DMS79 (cell line): ENCODE measurements around the gene TBCK.
"Not testable (repeated sequence)": the region's sequence is repeated elsewhere in the genome, so short reads cannot be mapped to it uniquely, and the experiment has no call there.

ENCODE experiments used
- DNase-seq: peaks from one replicate; lab custom pipeline; 2025; lab: John Stamatoyannopoulos, UW

Gene TBCK

GRCh38 chr4:106321168-106321567, 5.2 kb upstream of the TBCK start:
- DNase-seq, result not testable (repeated sequence)

GRCh38 chr4:106320235-106320634, 4.2 kb upstream of the TBCK start:
- no peak for DNase-seq

DNA sequence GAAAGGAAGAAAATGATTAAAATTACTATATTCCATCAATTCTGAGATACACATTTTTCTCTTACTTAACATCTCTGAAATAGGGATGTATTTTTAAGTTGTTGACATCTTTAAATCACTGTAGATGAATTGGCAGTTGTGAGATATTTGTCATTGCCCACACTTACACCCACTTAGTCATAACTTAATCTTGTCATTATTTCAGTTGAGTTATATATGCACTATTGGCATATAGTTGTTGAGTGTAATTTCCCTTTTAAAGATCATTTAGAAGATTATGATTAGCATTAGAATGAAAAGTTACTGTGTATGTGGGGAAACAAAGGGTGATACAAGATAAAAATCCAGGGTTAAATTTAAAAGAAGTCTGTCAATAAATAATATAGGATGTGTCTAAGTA, 2.5 kb upstream of the TBCK start:
- DNase-seq, result no peak

DNA sequence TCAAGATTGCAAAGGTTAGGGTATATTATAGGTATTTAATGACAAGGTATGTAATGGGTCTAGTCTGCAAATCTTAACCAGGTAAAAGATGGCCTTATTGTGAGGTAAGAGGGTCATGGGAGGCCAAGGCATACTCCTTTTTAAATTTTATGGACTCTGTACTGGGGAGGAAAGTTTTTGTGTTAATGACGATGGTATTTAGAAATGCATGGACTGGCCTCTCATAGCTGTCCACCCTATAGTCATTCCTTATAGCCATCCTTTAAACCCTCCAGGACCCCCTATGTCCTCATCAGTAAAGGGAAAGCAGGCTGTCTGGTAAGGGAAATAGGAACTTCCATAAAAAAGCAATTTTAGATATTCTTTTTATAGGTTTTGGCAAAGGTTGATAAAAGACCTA, 1.8 kb upstream of the TBCK start:
- no peak for DNase-seq

DNA sequence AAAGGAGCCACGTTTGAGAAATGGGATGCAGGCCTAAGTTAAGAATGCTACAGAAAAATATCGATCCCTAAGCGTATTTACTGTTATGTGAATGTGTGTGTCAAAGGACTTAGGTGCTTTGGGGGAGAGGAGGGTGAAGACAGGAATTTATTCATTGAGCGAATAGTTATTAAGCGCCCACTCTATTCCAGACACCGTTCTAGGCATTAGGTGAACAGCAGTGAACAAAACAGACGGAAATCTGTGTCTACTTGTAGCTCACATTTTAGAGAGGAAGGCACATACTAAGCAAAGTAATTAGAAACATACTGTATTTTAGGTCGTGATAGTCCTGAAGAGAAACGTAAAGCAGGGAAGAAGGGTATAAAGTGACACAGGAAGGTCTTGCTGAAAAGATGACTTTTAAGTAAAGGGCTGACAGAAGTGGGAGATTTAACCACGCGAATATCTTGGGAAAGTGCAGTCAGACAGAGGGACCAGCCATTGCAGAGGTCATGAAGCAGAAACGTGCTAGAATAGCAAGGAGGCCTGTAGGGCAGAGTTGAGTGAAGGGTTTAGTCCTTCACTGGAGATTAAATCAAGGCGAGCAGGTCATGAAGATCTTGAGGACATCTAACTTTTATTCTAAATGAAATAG, 882 bp upstream of the TBCK start:
- DNase-seq, result no peak

- DNase-seq, result no peak
Measured at GRCh38 chr4:106315476-106315967, 487 bp downstream of the TBCK start.

- DNase-seq, result no peak
Measured at GRCh38 chr4:106314960-106315359, 1.0 kb downstream of the TBCK start.

GRCh38 chr4:106312997-106313522, 2.9 kb downstream of the TBCK start:
- DNase-seq, result no peak

DNA sequence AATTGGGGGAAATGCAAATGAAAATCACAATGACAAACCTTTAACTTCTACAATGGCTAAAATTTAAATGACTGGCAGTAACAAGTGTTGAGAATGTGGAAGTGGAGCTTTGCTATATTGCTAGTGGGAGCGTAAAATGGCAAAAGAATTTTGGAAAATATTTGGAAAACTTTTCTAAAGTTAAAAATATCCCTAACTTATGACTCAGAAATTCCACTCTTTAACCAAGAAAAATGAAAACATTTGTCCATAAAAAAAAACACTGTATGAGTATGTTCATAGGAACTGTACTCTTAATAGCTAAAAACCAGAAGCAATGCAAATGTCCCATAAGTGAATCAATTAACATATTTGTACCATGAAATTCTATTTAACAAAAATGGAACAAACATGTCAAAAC, 3.6 kb downstream of the TBCK start:
- DNase-seq, result no peak

GRCh38 chr4:106306561-106306960, 9.4 kb downstream of the TBCK start:
- DNase-seq, result no peak

DNA sequence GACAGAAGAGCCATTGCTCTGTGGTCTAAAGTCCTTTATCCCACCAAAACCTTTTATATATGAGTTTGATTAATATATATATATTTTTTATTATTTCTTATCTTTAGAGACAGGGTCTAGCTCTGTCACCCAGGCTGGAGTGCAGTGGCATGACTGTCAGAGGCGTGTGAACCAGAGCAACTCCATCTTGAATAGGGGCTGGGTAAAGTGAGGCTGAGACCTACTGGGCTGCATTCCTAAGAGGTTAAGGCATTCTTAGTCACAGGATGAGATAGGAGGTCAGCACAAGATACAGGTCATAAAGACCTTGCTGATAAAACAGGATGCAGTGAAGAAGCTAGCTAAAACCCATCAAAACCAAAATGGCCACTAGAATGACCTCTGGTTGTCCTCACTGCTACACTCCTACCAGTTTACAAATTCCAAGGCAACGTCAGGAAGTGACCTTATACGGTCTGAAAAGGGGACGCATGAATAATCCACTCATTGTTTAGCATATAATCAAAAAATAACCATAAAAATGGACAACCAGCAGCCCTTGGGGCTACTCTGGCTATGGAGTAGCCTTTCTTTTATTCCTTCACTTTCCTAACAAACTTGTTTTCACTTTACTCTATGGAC, 10.5 kb downstream of the TBCK start:
- DNase-seq, result no peak

DNA sequence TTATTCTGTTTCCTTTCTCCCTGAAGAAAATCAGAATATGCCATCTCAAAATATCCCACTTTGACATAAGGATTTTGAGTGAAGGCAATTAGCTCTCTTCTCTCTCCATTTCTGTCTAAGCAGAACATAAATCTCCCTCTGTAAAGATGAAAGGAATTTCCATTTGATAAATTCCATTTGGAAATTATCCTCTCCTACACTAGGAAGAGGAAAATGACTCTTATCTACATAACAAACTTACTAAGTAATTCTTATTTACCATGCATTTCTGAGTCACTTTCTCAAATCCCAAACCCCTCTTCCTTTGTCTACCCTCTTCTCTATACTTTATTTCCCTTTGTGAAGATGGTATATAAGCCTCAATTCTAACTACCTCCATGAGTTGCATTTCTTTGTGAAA, 11.4 kb downstream of the TBCK start:
- no peak for DNase-seq

GRCh38 chr4:106303548-106304281, 12.3 kb downstream of the TBCK start:
- DNase-seq, result no peak

DNA sequence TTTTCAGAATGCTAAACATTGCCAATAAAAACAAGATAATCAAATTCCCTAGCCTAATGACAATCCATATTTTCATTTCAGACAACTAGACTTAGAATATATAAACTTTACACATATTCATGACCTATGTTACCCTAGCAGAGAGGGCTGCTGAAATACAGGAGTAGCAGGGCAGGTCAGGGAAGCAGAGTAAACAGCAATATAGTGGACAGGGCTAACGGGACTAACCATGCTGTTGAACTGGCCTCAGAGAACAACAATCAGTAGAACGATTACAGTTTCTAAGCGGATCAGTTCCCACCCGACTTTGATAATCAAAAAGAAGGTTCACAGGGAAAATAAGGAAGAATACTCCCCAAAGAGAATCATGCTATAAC, 14.0 kb downstream of the TBCK start:
- no peak for DNase-seq

- DNase-seq, result no peak
Measured at GRCh38 chr4:106301393-106302061, 14.5 kb downstream of the TBCK start.

GRCh38 chr4:106299977-106300376, 16.0 kb downstream of the TBCK start:
- DNase-seq, result no peak

GRCh38 chr4:106297245-106298035, 18.6 kb downstream of the TBCK start:
- no peak for DNase-seq

DNA sequence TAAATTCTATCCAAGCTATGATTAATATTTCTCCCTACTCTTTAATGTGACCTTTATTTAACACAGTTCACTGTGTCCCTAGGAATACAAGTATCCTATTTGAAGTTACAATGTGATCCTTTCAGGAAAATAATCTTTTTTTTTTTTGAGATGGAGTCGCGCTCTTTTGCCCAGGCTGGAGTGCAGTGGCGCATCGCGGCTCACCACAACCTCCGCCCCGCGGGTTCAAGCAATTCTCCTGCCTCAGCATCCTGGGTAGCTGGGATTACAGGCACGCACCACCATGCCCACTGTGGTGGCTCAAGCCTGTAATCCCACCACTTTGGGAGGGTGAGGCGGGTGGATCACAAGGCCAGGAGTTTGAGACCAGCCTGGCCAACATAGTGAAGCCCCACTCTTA, 21.9 kb downstream of the TBCK start:
- no peak for DNase-seq

GRCh38 chr4:106291678-106292077, 24.3 kb downstream of the TBCK start:
- no peak for DNase-seq

DNA sequence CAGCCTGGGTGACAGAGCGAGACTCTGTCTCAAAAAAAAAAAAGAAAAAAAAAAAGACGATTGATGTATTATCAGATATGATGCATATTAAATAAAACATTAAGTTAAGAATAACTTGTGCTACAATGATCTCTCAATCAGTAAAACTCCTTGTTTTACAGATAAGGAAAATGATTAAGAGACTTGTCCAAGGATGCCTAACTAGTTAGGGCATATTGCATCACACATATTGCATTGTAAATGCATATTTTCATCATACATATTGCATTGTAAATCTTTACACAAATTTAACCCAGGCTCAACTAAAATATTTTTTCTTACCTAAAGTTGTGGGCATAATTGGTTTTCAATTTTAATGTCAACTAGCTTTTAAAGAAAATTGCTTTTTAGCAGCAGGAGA, 26.3 kb downstream of the TBCK start:
- DNase-seq, result no peak

DNA sequence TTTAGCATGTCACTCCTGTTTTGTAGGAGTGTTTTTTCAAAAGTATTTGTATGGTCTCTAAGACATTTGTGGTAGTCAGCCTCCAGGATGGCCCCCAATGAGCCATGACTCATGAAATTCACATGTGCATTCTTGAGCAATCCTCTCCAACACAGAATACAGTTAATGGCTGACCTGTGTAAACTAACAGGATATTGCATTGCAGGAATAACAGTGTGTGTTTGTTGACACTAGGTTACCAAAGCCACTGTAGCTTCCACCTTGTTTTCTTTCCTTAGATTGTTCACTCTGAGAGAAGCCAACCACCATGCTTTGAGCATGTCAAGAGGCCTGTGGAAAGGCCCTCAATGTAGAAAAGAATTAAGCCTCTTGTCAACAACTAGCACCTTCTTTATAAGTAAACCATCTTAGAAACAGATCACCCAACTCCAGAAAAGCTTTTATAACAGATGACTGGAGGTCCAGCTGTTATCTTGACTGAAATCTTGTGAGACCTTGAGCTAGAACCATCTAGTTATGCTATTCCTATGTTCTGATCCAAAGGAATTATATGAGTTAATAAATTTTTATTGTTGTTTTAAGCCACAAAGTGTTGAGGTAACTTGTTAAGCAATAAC, 28.5 kb downstream of the TBCK start:
- no peak for DNase-seq
